GM19351 (cell line): ENCODE results near the gene STX18.

ENCODE experiments used
- ATAC-seq: cut with Tn5 transposase; IDR thresholded peaks from one replicate; pipeline ENCODE4 v1.9.1; 2021; ENCODE audit warnings: mild to moderate bottlenecking, moderate library complexity; ENCODE audit not compliant: unreplicated experiment

Gene STX18

GRCh38 chr4:4408132-4408523, 133.7 kb downstream of the STX18 start:
- ATAC-seq: no peak

- ATAC-seq: no peak
Measured at GRCh38 chr4:4407299-4408131, 134.3 kb downstream of the STX18 start.

- no peak for ATAC-seq
Measured at GRCh38 chr4:4406455-4407298, 135.2 kb downstream of the STX18 start.

GRCh38 chr4:4405358-4405962, 136.4 kb downstream of the STX18 start:
- ATAC-seq: no peak

GRCh38 chr4:4402966-4403365, 138.9 kb downstream of the STX18 start:
- ATAC-seq: no peak

GRCh38 chr4:4401036-4401435, 140.8 kb downstream of the STX18 start:
- ATAC-seq: no peak

- no peak for ATAC-seq
Measured at GRCh38 chr4:4398430-4398829, 143.4 kb downstream of the STX18 start.

GRCh38 chr4:4397441-4397819, 144.4 kb downstream of the STX18 start:
- ATAC-seq: no peak

GRCh38 chr4:4396628-4397440, 145.0 kb downstream of the STX18 start:
- ATAC-seq: no peak

- no peak for ATAC-seq
Measured at GRCh38 chr4:4395849-4396627, 145.8 kb downstream of the STX18 start.

- no peak for ATAC-seq
Measured at GRCh38 chr4:4395371-4395770, 146.5 kb downstream of the STX18 start.

- no peak for ATAC-seq
Measured at GRCh38 chr4:4394644-4395043, 147.2 kb downstream of the STX18 start.

- ATAC-seq: no peak
Measured at GRCh38 chr4:4392501-4393183, 149.2 kb downstream of the STX18 start.

GRCh38 chr4:4391866-4392265, 150.0 kb downstream of the STX18 start:
- no peak for ATAC-seq

- no peak for ATAC-seq
Measured at GRCh38 chr4:4390515-4391240, 151.2 kb downstream of the STX18 start.

- ATAC-seq: no peak
Measured at GRCh38 chr4:4390046-4390445, 151.8 kb downstream of the STX18 start.

GRCh38 chr4:4388836-4389575, 152.8 kb downstream of the STX18 start:
- no peak for ATAC-seq

- ATAC-seq: no peak
Measured at GRCh38 chr4:4388311-4388790, 153.5 kb downstream of the STX18 start.
